Measurements from ENCODE around the gene TMEM154. TPM values are rescaled to one million over a fixed set of nuclear protein-coding genes. Genes with fewer than 3 reads are reported as not detected.

Gene TMEM154
- polyA plus RNA-seq, 1 donor (not counting 4 experiments of a cell fraction or from before 2014, with no cell fraction given) = 106 TPM

- no peak overlapping the region for H3K27ac ChIP-seq (ENCODE audit: control insufficient read depth, insufficient read depth, low read length)
- no peaks in the 10 kb centered on the region for H3K9me3 ChIP-seq (ENCODE audit: control insufficient read depth, low read depth, low read length)
- no peak for FAIRE-seq
- H3K9me1 ChIP-seq (ENCODE audit: control insufficient read depth, extremely low read depth, insufficient read depth, low read length) = no peaks in the 10 kb centered on the region
- H3K4me2 ChIP-seq (ENCODE audit: control insufficient read depth, extremely low read depth, insufficient read depth, low read depth, low read length) = no peak overlapping the region
- H4K20me1 ChIP-seq (ENCODE audit: control insufficient read depth, extremely low read depth, insufficient read depth, low read length) = no peaks in the 10 kb centered on the region
- H3K4me1 ChIP-seq (ENCODE audit: control insufficient read depth, extremely low read depth, insufficient read depth, low read length) = peaks cover 14% of the 10 kb centered on the region
- H3K4me3 ChIP-seq (ENCODE audit: control insufficient read depth in 2 of 3, extremely low read depth in 1 of 3, insufficient read depth in 2 of 3, low read depth in 1 of 3, low read length in 3 of 3) = no peak overlapping the region
- H3K36me3 ChIP-seq (ENCODE audit: control insufficient read depth in 2 of 2, extremely low read depth in 1 of 2, insufficient read depth in 2 of 2, low read length in 2 of 2) = no peaks in the 10 kb centered on the region
- dilution Hi-C loops (cut with MboI; ENCODE audit: extremely low pct_ligation_motif_present, low sequenced_read_pairs) = no loop called here
- H2AFZ ChIP-seq (ENCODE audit: control insufficient read depth, low read length) = no peak overlapping the region
- no peak for DNase-seq (ENCODE audit: low read depth, low spot score)
- no peaks in the 10 kb centered on the region for H3K27me3 ChIP-seq (ENCODE audit: control insufficient read depth, extremely low read depth, insufficient read depth, low read length)
- TF ChIP-seq CTCF (optimal IDR thresholded peaks at IDR 0.05 in 1 of 3, IDR thresholded peaks at IDR 0.05 in 1 of 3, conservative IDR thresholded peaks at IDR 0.05 in 1 of 3; ENCODE audit: extremely low read depth in 1 of 3, insufficient read depth in 2 of 3, low read length in 3 of 3) (no peak), EZH2 (IDR thresholded peaks at IDR 0.05; ENCODE audit: low read length) (no peak)
- H3K9ac ChIP-seq (ENCODE audit: control insufficient read depth, extremely low read depth, insufficient read depth, low read length) = no peak overlapping the region
- no peaks in the 10 kb centered on the region for H3K79me2 ChIP-seq (ENCODE audit: control insufficient read depth, insufficient read depth, low read length)
Measured at GRCh38 chr4:152724494-152724893, 44.7 kb upstream of the TMEM154 start.

GRCh38 chr4:152723236-152723635, 43.4 kb upstream of the TMEM154 start:
- H2AFZ ChIP-seq (ENCODE audit: control insufficient read depth, low read length) = no peak overlapping the region
- TF ChIP-seq CTCF (optimal IDR thresholded peaks at IDR 0.05 in 1 of 3, IDR thresholded peaks at IDR 0.05 in 1 of 3, conservative IDR thresholded peaks at IDR 0.05 in 1 of 3; ENCODE audit: extremely low read depth in 1 of 3, insufficient read depth in 2 of 3, low read length in 3 of 3) (no peak), EZH2 (IDR thresholded peaks at IDR 0.05; ENCODE audit: low read length) (no peak)
- no peak overlapping the region for H3K9ac ChIP-seq (ENCODE audit: control insufficient read depth, extremely low read depth, insufficient read depth, low read length)
- no peak for DNase-seq (ENCODE audit: low read depth, low spot score)
- no peak overlapping the region for H3K4me3 ChIP-seq (ENCODE audit: control insufficient read depth in 2 of 3, extremely low read depth in 1 of 3, insufficient read depth in 2 of 3, low read depth in 1 of 3, low read length in 3 of 3)
- no peaks in the 10 kb centered on the region for H3K27me3 ChIP-seq (ENCODE audit: control insufficient read depth, extremely low read depth, insufficient read depth, low read length)
- no peaks in the 10 kb centered on the region for H3K9me1 ChIP-seq (ENCODE audit: control insufficient read depth, extremely low read depth, insufficient read depth, low read length)
- H4K20me1 ChIP-seq (ENCODE audit: control insufficient read depth, extremely low read depth, insufficient read depth, low read length) = no peaks in the 10 kb centered on the region
- no peaks in the 10 kb centered on the region for H3K9me3 ChIP-seq (ENCODE audit: control insufficient read depth, low read depth, low read length)
- peaks cover 15% of the 10 kb centered on the region for H3K4me1 ChIP-seq (ENCODE audit: control insufficient read depth, extremely low read depth, insufficient read depth, low read length)
- no peak overlapping the region for H3K4me2 ChIP-seq (ENCODE audit: control insufficient read depth, extremely low read depth, insufficient read depth, low read depth, low read length)
- no peak for FAIRE-seq
- dilution Hi-C loops (cut with MboI; ENCODE audit: extremely low pct_ligation_motif_present, low sequenced_read_pairs) = no loop called here
- H3K27ac ChIP-seq (ENCODE audit: control insufficient read depth, insufficient read depth, low read length) = no peak overlapping the region
- no peaks in the 10 kb centered on the region for H3K36me3 ChIP-seq (ENCODE audit: control insufficient read depth in 2 of 2, extremely low read depth in 1 of 2, insufficient read depth in 2 of 2, low read length in 2 of 2)
- no peaks in the 10 kb centered on the region for H3K79me2 ChIP-seq (ENCODE audit: control insufficient read depth, insufficient read depth, low read length)
